Stimulated activated CD8-positive, alpha-beta memory T cell treated with anti-CD3 and anti-CD28 coated beads, Interleukin-7, amount 100 ng/mL, for 4 hours (primary cell): ENCODE measurements around the gene CGB1.
"Not testable (repeated sequence)": the region's sequence is repeated elsewhere in the genome, so short reads cannot be mapped to it uniquely, and the experiment has no call there.

Experiments
- DNase-seq, 2 donors: peaks; one replicate each; pipeline ENCODE4 v3.0.0-alpha.2; 2020; ENCODE audit warnings: low read depth in 2 of 2

Gene CGB1

DNA sequence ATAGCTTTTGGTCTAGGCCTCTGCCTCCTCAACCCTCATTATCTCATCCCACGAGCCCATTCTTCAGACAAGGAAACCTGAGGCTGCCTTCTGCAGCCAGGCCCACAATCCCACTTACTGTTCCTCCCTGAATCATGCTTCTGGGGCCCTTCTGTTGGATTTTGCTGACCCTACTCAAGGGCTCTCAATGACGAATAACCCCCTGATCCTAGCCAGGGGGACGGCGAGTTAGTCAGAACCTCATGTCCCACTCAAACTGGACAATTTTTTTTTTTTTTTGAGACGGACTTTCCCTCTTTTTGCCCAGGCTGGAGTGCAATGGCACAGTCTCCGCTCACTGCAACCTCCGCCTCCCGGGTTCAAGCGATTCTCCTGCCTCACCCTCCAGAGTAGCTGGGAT is 14.6 kb downstream of the CGB1 start:
- DNase-seq = no peak

DNA sequence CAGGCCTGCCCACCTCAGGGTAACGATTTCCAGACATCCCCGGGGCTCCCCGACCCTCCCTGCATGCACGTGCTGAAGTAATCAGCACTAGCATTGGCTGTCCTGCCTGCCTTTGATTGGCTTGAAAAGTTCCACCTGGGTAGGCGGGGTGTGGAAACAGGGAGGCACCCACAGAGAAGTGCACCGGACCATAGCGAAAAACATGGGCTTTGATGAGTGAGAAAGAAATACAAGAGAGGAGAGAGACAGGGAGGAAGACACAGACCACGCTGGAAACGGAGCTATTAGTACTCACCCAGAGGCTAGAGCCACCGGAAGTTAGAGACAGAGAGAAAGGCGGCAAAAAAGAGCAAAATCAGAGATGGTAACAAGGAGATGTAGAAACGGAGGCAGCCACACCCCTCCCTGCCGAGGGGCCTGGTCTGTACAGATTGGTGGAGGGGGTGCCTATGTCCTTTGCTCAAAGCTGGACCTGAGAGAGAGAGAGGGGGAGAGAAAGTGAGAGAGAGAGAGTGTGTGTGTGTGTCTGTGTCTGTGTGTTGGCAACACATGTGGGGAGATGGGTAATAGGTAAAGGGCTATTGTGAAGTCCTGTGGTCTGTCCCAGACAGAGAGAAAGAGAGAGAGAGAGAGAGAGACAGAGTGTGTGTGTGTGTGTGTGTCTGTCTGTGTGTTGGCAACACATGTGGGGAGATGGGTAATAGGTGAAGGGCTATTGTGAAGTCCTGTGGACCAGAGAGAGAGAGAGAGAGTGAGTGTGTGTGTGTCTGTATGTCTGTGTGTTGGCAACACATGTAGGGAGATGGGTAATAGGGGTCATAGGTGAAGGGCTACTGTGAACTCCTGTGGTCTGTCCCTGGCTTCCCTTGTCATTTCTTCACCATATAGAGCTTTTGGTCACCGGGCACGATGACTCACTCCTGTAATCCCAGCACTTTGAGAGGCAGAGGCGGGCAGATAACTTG is 15.5 kb downstream of the CGB1 start:
- no peak for DNase-seq

DNA sequence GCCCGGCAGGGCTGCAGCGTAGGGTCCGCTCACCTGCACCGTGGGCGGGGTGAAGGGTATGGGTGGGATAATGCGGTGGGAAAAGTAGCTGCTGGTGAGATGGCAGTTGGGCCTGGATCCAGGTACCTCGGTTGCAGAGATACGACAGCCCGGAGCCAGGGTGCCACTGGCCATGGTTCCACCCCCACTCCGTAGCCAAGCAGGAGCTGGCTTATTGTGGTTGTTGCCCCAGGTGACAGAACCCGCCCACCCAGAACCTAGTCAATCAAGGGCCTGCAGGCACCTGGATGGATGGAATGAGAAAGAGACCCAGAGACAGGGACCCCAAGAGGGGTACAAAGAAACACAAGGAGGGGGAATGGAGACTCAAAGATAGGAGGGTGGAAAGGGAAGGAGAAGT is 16.4 kb downstream of the CGB1 start:
- DNase-seq = no peak

DNA sequence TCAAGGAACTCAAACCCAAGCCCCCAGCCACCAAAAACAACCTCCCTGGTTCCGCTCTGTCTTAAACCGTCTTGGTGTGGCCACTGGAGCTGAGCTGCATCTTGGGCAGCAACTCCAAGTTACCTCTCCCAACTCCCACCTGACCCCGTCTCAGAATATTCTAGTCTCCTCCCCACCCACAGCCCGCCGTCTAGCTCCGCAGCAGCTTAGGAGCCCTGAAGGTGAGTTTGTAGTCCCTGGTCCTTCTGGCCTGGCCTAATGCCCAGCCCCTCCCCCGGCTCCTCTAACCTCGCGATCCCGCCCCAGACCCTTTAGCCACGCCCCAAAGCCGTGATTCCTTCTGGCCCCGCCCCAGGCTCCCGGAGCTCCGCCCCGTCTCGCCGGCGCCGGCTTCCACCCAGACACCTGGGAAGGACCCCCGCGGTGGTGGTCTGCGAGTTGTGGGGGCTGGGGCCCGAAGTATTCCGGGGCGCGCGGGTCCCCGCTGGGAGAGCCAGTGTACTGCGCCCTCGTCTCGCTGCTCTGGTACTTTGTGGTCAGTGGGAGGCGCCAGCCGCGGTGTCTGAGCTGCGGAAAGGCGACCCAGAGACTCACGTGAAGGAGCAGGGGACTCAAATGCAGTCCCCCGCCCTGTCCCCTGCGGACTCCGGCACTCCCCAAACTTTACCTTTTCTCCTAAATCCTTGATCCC is 17.3 kb downstream of the CGB1 start:
- DNase-seq = peak in 1 of 2 donors; percentile 43

- DNase-seq = not testable (repeated sequence)
Measured at GRCh38 chr19:49018388-49019241, 18.1 kb downstream of the CGB1 start.

DNA sequence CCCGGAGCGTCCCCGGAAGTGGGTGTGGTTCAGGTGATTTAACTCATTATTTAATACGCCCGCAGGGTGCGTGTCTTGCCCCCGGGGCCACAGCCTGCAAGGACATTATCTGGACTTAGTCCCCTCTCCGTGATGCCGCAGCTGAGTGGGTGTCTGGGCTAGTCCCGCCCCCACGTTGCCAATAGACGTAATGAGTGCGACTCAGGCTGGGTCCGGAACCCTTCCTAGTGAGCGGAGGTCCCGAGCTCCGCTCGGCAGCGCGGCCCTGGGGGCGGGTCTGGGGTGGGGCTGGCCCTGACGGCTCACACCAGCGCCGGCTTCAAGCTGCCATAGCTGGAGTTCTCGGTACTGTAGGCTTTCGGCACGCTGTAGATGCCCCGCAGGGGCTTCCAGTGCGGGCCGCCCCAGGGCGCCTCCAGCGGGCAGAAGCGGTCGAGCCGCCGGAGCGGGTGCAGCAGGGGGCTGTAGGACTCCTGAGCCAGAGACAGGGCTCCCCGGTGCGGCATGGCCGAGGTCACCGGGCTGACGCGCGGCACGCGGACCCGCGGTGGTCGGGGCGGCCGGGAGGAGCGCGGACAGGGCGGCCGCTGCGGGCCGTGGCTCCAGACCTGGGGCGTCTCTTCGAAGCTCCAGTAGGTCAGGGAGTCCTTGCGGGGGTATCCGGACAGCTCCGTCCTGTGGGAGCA is 18.9 kb downstream of the CGB1 start:
- DNase-seq = peak in 1 of 2 donors; percentile 53

DNA sequence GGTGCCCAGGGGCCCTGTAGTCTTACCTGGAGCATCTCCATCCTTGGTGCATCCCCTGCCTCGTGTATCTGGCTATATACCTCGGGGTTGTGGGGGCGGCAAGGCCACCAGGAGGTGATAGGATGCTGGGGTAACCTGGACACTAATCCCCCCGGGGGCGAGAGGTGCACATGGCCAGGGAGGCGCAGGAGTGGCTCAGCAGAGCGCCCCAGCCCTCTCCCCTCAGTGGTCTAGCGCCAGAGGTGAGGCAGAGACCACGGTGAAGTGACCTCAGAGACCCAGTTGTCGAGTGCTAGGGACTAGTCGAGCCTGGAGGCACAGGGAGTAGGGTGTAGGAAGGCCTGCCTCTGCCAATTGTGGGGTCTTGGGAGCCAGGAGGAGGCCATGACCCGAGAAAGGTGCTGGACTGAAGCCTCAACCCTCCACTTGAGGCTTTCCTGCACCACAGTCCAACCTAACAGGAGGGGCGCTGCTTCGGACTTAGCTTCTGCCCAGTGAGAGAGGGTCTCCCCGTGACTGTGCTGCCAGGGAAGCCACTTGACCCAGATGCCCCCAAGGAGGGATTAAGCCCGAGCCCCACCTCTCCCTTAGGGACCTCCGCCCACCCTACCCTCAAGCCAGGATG is 19.5 kb downstream of the CGB1 start, which contains the start of gene LHB:
Gene LHB (minus strand): TSS at position 51 of the 625 bp plus-strand sequence. CDS start 10 bp downstream, at position 41.
- DNase-seq = no peak

DNA sequence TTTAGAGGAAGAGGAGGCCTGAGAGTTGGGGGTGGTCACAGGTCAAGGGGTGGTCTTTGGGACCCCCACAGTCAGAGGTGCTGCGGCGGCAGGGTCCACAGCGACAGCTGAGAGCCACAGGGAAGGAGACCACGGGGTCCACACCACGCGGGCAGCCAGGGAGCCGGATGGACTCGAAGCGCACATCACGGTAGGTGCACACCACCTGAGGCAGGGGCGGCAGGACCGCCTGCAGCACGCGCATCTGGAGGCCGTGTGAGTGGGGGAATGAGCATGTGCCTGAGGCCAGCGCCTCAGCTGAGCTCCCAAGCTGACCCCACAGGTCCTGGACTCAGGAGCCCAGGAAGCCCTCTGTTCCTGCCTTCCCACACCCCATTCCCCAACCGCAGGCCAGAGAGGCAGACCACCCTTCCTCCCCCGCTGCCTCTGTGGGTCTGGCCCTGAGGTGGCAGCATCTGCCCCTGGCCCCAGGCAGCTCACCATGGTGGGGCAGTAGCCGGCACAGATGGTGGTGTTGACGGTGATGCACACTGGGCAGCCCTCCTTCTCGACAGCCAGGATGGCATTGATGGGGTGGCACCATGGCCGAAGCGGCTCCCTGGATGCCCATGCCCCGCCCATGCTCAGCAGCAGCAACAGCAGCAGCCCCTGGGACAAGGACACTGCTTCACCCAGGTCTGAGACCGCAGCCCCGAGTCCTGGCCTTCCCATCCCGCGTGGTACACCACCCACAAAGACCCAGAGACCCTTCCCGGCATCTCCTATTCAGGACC is 20.4 kb downstream of the CGB1 start:
- DNase-seq = no peak

DNA sequence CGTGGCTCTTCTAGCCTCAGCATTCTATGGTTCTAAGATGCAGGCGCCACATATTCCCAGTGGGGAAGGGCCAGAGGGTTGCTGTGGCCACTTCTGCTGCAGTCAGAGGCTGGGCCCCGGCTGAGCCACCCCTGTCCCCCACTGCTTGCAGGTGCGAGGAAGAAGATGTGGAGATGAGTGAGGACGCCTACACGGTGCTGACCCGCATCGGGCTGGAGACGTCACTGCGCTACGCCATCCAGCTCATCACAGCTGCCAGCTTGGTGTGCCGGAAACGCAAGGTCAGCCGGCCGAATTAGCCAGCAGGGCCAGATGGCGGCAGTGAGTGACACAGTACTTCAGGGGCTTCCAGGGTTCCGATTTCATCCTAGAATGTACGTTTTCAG is 21.8 kb downstream of the CGB1 start:
- no peak for DNase-seq

- DNase-seq = no peak
Measured at GRCh38 chr19:49014123-49014869, 22.4 kb downstream of the CGB1 start.

DNA sequence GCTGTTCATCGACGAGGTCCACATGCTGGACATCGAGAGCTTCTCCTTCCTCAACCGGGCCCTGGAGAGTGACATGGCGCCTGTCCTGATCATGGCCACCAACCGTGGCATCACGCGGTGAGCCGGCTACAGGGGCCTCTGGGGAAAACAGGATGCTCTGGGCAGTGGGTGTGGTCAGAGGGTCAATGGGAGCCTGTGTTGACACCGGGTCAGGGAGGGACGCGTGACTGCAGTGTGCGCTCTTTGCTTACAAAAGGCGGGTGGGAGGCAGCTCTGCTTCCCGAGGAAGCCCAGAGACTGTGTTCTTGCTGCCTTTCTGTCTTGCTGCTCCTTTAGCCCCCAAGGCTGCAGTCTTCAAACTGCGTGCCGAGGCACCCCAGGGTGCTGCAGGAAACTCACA is 25.5 kb downstream of the CGB1 start:
- DNase-seq = no peak

- no peak for DNase-seq
Measured at GRCh38 chr19:49010453-49010852, 26.2 kb downstream of the CGB1 start.

- no peak for DNase-seq
Measured at GRCh38 chr19:49009828-49010227, 26.9 kb downstream of the CGB1 start.

DNA sequence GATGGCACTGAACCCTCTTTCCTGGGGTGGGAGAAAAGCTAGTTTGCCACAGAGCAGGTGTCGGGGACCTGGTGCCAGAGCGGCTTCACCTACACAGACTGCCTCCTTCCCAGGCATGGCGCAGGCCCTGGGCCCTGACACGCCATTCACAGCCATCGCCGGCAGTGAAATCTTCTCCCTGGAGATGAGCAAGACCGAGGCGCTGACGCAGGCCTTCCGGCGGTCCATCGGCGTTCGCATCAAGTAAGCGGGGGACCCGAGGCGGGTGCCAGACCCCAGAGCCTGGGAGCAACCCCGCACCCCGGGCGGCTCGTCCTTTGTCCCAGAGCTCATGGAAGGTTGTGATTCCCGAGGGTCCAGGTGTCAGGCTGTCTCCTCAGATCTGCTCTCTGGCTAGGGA is 29.8 kb downstream of the CGB1 start:
- DNase-seq = no peak

- no peak for DNase-seq
Measured at GRCh38 chr19:49004964-49005614, 31.6 kb downstream of the CGB1 start.

- no peak for DNase-seq
Measured at GRCh38 chr19:49004133-49004532, 32.6 kb downstream of the CGB1 start.

DNA sequence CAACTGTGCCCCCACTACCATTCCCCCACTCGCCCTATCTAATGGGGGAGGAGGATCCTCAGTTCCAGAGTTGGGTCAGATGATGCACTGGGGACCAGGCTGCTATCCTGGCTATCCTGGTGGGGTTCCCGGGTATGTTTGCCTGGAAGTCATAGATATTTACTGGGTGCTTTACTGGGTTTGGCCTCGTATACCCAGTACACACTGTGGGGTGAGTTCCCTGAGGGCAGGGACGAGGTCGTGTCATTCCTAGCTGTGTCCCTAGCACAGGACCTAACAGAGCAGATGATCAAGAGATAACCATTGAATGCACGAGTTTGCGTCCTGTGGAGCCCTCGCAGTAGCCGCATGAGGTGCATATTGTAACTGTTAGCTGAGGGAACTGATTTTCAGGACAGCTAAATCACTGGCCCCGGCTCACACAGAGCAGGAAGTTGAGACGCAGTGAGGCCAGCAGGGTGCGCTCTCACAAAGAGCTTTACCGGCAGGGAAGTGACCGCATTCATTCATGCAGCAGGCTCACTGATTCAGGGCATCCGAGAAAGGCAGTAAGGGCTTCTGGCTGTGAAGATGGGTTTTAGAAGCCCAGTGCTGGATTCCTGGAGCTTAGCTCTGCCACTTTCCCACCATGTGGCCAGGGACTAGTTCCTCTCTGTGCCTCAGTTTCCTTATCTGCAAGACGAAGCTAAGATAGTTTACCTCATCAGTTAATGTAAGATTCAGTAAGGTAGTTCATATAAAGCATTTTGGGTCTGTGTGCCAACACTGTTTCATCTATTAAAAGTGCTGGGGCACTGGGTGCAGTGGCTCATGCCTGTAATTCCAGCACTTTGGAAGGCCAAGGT is 37.0 kb downstream of the CGB1 start:
- peak; percentile 32 to 56 for DNase-seq

- no peak for DNase-seq
Measured at GRCh38 chr19:48997972-48998371, 38.7 kb downstream of the CGB1 start.
